GF-D8 (cell line): ENCODE results near the gene CDKN2AIP.
A peak's percentile ranks its signal among the peaks of the same experiment; 100 is the strongest.
"Not testable (repeated sequence)": the region's sequence is repeated elsewhere in the genome, so short reads cannot be mapped to it uniquely, and the experiment has no call there.

Experiments used
- DNase-seq: peaks from one replicate; lab custom pipeline; 2025; lab: John Stamatoyannopoulos, UW

Gene CDKN2AIP

DNA sequence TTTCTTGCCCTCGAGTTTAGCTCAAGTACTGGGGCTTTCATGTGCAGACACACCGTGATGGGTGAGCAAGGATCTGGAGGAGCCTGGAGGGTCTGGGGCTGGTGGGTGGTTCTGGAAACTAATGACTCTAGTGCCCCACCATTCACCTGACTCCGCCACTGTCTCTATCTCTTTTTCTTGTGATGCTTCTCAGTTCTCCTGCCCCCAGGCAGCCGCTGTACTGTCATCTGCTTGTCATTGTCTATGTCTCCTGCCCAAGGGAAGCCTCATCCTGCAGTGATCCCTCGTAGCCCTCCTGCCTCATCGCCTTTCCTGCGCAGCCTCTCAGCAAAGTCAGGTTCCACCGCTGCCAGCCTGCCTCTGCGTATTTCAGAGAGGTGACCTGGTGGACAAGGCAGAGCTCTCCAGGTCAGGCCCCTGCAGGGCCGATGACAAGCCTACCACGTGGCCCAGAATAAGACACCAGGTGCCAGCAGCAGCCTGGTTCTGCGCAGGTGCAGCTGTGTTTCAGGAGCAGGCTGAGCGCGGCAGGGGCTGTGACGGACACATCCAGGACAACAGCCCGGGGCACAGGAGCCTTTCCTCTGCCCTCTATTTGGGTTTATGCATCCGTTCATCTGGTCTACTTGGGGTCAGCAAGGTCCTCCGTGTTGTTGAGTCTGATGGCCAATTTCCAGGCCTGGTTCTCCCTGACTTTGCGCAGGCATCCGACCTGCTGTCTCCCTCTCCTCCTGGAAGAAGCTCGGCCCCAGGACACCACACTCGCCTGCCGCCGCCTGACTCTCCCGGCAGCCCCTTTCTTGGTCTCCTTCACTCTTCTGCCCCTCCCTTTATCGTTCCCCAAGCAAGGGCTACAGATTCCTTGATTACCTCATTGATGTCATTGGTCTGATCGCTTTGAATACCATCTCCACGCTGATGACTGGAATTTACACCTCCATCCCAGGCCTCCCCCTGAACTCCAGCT is 30.9 kb upstream of the CDKN2AIP start:
- no peak for DNase-seq

DNA sequence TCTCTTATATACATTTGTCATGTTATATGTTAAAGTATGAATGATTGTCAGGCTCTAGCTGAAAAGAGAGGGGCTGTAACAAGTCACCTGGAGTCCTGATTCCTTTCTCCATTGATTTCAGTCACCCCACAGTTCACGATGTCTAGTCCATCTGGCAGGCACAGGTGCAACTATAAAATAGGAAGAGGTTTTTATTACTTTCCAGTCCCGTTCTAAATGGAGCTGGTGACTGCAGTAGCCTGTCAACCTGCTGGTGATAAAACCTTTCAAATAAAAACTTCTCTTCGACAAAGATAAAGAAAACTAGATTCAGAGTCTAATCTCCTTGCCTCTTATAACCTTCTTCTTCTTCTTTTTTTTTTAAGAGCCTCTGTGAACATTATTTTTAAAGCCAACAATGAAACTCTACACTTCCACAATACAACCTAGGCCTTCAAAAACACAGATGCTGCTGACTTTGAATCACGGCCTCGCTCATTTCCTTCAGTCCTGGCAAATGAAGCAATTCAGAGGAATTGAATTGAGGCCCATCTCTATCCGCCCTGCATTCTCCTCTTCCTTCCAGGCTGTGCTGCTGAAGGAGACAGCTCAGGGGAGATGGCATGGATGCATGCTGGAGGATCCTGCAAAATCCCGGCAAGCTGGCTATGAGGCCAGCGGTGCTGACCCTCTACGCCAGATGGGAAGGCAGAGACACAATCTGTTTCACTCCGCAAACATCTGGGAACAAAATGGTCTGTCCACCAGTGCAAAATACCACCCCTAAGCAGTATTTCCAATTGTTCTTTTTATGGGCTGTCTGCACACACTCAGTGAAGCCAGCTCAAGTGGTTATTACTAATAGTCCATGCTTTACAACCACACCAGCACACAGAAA is 27.3 kb upstream of the CDKN2AIP start:
- no peak for DNase-seq

- DNase-seq: no peak
These were observed 21.3 kb upstream of the CDKN2AIP start for GRCh38 chr4:183422962-183423631.

DNA sequence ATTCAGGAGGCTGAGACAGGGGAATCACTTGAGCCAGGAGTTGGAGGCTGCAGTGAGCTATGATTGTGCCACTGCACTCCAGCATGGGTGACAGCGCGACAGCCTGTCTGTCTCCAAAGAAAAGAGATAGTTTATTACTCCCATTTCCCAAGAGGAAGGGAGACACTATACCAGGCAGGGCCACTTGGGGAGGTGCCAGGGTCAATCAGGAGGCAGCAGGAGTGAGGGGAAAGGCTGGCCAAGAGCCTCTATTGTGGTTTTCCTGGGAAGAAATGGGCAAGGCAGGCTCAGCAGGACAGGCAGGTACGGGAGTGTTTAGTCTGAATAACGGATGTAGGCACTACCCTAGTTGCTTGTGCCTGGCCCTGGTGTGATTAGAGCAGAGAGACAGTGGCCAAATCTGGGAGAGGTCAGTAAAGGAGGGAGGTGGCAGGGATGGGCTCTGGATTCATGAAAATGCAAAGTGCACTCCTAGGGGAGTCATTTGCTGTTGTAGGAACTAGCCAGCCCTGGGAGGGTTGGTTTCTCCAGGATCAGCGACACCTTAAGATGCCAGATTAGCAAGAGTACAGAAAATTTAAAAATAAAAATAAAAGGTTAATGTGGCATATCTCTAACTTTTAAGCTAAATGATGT is 20.2 kb upstream of the CDKN2AIP start:
- DNase-seq: no peak

DNA sequence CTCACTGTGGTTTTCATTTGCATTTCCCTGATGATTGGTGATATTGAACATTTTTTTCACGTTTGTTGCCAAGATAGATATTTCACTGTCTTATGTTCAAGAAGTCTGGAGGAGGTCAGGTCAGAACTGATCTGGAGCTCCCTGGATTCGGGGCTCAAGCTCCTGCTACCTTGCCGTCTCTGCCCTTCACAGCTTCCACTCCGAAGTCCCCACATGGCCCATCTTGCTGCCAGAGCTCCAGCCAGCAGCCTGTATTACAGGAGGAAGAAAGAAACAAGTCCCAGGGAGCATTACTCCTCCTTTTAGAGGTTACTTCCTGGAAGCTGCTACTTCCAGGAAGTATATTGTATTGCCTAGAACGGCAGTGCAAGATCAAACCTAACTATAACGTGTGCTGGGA is 17.9 kb upstream of the CDKN2AIP start:
- DNase-seq: no peak

DNA sequence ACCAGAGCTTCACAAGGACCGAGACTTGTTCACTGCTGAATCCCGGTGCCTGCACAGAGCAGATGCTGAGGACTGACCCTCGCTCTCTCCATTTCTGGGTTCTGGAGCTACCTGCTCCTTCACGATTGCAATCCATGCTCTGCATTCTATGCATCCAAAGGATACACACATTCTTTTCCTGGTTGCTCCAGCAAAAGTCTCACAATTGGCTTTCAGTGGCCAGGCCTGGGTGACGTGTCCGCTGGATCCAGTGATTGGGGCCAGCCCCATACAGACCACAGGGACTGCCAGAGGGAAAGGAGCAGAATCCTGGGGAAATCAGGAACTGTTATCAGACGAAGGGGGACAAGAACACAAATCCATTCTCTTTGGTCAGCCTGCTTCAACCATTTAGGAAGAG is 14.9 kb upstream of the CDKN2AIP start:
- no peak for DNase-seq

DNA sequence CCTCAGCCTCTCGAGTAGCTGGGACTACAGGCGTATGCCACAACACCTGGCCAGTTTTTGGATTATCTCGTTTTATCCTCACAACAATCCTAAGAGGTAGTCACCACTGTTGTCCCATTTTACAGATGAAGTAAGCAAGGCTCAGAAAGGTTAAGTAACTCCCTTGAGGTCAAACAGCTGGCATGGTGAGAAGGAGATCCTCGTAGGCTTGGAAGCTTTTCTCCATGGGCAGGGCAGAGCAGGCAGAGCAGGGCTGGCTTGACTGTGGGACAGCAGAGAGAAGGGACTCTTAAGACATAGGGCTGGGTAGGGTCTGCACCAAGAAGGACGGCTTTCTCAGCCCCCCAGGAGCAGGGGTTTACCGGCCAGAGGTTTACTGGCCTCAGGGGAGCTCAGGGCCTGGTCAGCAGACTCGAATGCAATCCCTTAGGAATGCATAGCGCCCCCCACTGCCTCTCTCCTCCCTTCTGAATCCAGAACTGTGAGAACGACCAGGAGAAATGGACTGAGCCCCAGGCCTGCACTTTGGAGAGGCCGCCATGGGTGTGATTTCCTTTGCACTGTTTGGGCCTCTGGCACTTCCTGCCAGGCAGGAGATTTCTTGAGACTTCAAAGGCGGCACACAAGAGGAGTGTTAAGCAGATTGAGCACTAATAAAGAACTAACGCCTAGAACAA is 14.0 kb upstream of the CDKN2AIP start:
- DNase-seq: no peak

GRCh38 chr4:183430994-183431347 is 13.5 kb upstream of the CDKN2AIP start:
- no peak for DNase-seq

DNA sequence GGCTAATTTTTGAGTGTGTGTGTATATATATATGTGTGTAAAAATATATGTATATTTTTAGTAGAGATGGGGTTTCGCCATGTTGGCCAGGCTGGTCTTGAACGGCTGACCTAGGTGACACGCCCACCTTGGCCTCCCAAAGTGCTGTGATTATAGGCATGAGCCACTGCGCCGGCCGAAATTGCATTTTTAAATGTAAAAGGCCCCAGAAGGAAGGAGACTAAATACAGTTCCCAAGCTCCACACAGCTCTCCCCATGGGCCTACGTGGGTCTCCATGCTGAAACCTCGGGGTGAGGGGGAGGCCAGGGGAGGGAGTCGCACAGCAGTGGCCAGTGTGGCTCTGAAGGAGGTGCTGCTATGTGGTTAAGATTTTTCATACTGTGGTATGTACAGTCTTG is 12.8 kb upstream of the CDKN2AIP start:
- DNase-seq: no peak

DNA sequence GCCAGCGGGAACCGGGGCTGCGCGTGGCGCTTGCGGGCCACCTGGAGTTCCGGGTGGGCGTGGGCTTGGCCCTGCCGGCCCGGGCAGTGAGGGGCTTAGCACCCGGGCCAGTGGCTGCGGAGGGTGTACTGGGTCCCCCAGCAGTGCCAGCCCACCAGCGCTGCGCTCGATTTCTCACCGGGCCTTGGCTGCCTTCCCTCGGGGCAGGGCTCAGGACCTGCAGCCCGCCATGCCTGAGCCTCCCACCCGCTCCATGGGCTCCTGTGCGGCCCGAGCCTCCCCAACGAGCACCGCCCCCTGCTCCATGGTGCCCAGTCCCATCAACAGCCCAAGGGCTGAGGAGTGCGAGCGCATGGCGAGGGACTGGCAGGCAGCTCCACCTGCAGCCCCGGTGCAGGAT is 11.3 kb upstream of the CDKN2AIP start:
- not testable (repeated sequence) for DNase-seq

DNA sequence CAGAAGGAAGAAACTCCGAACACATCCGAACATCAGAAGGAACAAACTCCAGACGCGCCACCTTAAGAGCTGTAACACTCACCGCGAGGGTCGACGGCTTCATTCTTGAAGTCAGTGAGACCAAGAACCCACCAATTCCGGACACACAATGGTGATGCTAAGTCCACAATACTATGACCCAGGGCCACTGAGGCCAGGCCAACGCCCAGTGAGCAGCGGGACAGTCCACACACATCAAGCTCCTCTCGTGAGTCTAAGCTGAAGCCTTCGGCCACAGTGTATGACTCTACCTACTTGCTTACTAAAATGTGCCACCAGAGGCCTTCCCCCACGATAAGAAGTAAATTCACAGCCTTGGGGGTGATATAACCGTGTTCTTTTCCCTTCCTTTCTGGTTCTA is 10.2 kb upstream of the CDKN2AIP start:
- no peak for DNase-seq

DNA sequence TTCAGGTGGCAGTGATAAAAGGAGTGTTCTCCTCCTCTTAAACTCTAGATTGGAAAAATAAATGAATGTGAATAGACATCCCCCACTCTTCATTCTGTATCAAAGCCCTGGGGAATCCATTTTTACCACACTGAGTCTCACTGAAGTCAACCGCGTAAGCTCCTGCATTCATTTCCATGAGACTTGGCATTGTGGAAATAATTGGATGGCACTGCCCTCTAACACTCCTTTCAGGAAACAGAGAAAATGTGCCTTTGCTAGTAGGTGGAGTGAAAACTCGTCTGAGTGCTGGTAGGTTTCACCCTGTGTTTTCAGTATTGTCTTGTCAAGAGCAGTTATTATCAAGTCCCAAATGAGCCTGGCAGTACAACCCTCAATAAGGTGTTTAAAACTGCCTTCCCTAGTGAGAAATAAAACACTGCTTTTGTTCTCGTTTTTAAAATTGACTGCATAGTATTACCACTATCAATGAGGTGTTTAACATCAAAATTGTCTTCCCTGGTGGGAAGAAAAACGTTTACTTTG is 9.7 kb upstream of the CDKN2AIP start:
- no peak for DNase-seq

DNA sequence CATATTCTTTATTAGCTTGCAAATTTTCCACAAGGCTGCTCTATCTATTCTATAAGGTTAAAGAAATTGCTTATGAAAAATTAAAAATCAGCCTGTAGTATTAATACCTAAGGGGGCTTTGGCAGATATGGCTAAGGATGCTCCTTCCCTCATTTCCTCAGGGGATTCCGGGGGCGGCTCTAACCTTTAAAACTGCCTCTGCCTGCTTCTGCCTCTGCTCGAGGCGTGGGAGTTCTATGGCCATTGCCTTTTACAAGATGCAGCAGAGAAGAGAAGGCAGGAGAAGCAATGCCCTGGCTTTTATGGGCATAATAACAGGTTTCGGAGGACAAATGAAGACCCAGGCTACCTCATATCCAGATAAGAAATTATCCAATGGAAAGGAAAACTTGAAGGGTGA is 8.6 kb upstream of the CDKN2AIP start:
- DNase-seq: no peak

DNA sequence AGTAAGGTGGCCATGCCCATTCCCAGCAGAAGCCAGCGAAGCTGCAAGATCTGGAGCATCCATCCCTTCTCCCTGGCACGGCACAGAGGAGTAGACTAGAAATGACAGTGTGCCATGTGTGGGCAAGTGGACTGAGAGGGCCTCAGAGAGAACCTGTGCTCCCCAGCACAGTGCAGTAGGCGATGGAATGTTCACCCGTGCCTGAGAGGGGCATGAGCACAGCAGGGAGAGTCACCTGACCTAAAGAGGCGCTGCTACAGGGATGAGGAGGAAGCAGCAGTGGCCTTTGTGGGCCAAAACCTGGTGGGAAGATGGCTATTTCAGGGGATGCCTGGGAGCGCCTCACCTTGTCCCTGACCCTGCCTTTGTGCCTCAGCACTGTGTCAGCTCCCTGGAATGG is 8.0 kb upstream of the CDKN2AIP start:
- no peak for DNase-seq

- DNase-seq: no peak
These were observed 7.0 kb upstream of the CDKN2AIP start for GRCh38 chr4:183437452-183437851.

DNA sequence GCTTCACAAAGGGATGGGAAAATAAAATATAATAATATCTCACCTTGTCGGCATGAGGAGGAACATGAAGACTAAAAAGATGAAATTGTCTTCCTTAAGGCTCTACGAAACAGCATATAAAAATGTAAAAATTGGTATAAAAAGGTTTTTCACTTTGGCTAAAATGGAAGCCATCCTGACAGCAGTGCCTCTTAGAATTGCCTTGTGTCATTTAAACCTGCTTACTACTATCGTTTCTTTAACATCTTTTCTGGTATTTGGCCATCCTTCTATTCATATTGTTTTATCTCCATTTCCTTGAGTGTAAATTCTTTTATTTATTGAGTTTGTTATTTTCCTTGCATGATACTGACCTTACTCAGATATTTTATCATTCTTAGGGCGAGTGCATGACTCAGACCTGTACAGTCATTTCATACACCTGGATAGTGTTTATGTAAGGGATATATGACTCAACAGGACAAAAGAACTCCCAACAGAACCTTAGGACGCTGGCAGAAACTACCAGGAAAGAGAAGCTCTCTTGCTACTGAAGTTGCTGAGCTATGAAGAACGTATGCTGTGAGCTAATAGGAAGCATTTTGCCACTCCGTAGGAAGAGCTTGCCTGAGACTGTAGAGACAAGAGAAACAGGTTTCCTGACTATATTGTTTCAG is 5.8 kb upstream of the CDKN2AIP start:
- DNase-seq: no peak

- DNase-seq: no peak
These were observed 3.2 kb upstream of the CDKN2AIP start for GRCh38 chr4:183441276-183441675.

- DNase-seq: peak; percentile 64
These were observed 702 bp upstream of the CDKN2AIP start for GRCh38 chr4:183443655-183444213.

GRCh38 chr4:183445097-183445428 is 627 bp downstream of the CDKN2AIP start:
- peak; percentile 45 for DNase-seq

GRCh38 chr4:183447646-183448045 is 3.2 kb downstream of the CDKN2AIP start:
- no peak for DNase-seq
